Measurements from ENCODE around the gene ATP6V0E1. TPM values are rescaled to one million over a fixed set of nuclear protein-coding genes. Genes with fewer than 3 reads are reported as not detected.

ATP6V0E1 gene
- total RNA-seq, 4 donors from 2014 or later = 159 to 342 (median 193) TPM

- no peak for TF ChIP-seq CTCF (IDR thresholded peaks at IDR 0.05; ENCODE audit: low read depth)
These were observed 4.7 kb downstream of the ATP6V0E1 start for GRCh38 chr5:172988276-172988675.

- TF ChIP-seq CTCF (IDR thresholded peaks at IDR 0.05; ENCODE audit: low read depth) = no peak
These were observed 7.2 kb downstream of the ATP6V0E1 start for GRCh38 chr5:172990776-172991175.

GRCh38 chr5:172994405-172994804, 10.8 kb downstream of the ATP6V0E1 start:
- no peak for TF ChIP-seq CTCF (IDR thresholded peaks at IDR 0.05; ENCODE audit: low read depth)

- TF ChIP-seq CTCF (IDR thresholded peaks at IDR 0.05; ENCODE audit: low read depth) = no peak
These were observed 15.9 kb downstream of the ATP6V0E1 start for GRCh38 chr5:172999372-172999973.

- no peak for TF ChIP-seq CTCF (IDR thresholded peaks at IDR 0.05; ENCODE audit: low read depth)
These were observed 16.4 kb downstream of the ATP6V0E1 start for GRCh38 chr5:172999974-173000373.

GRCh38 chr5:173001229-173001841, 17.8 kb downstream of the ATP6V0E1 start:
- no peak for TF ChIP-seq CTCF (IDR thresholded peaks at IDR 0.05; ENCODE audit: low read depth)

GRCh38 chr5:173003360-173003759, 19.8 kb downstream of the ATP6V0E1 start:
- TF ChIP-seq CTCF (IDR thresholded peaks at IDR 0.05; ENCODE audit: low read depth) = no peak
